Testis (tissue), 2 donors: ENCODE measurements around the gene ASCC1.

Experiments
- POLR2A ChIP-seq: fragments of 450-650 bp; IDR thresholded peaks from one replicate; pipeline ENCODE4 v1.6.1; 2017; ENCODE audit warnings: antibody characterized with exemption, mild to moderate bottlenecking, moderate library complexity
- TF ChIP-seq, protein P1 (sequence below), 3 experiments: fragments of 450-650 bp in 2 of 3; fragments of 200-600 bp in 1 of 3; sonication (generic) in 1 of 3; IDR thresholded peaks; one replicate each; pipeline ENCODE4 v1.5.1; 2016 to 2019; ENCODE audit warnings: antibody characterized with exemption in 3 of 3, mild to moderate bottlenecking in 2 of 3, moderate library complexity in 1 of 3

DNA sequence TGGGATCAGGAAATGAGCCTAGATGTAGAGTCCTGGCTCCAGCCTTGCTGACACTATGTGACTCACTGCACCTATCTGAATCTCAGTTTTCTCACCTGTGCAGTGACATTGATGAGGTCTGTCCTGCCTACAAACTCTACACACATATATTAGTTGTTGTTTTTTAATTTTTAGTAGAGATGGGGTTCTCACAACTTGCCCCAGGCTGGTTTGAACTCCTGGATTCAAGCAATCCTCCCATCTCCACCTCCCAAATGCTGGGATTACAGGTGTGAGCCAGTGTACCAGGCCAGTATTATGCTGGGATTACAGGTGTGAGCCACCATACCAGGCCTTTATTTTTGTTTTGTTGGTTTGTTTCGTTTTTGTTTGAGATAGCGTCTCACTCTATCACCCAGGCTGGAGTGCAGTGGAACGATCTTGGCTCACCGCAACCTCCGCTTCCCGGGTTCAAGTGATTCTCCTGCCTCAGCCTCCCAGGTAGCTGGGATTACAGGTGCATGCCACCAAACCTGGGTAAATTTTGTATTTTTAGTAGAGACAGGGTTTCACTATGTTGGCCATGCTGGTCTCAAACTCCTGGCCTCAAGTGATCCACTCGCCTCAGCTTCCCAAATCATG, 45.8 kb upstream of the ASCC1 start:
- TF ChIP-seq POLR2A = no peak
- TF ChIP-seq, protein P1, sequence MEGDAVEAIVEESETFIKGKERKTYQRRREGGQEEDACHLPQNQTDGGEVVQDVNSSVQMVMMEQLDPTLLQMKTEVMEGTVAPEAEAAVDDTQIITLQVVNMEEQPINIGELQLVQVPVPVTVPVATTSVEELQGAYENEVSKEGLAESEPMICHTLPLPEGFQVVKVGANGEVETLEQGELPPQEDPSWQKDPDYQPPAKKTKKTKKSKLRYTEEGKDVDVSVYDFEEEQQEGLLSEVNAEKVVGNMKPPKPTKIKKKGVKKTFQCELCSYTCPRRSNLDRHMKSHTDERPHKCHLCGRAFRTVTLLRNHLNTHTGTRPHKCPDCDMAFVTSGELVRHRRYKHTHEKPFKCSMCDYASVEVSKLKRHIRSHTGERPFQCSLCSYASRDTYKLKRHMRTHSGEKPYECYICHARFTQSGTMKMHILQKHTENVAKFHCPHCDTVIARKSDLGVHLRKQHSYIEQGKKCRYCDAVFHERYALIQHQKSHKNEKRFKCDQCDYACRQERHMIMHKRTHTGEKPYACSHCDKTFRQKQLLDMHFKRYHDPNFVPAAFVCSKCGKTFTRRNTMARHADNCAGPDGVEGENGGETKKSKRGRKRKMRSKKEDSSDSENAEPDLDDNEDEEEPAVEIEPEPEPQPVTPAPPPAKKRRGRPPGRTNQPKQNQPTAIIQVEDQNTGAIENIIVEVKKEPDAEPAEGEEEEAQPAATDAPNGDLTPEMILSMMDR (IDR thresholded peaks at IDR 0.05) = no peak
